ENCODE results near the gene SLC7A4.

The SLC7A4 gene

DNA sequence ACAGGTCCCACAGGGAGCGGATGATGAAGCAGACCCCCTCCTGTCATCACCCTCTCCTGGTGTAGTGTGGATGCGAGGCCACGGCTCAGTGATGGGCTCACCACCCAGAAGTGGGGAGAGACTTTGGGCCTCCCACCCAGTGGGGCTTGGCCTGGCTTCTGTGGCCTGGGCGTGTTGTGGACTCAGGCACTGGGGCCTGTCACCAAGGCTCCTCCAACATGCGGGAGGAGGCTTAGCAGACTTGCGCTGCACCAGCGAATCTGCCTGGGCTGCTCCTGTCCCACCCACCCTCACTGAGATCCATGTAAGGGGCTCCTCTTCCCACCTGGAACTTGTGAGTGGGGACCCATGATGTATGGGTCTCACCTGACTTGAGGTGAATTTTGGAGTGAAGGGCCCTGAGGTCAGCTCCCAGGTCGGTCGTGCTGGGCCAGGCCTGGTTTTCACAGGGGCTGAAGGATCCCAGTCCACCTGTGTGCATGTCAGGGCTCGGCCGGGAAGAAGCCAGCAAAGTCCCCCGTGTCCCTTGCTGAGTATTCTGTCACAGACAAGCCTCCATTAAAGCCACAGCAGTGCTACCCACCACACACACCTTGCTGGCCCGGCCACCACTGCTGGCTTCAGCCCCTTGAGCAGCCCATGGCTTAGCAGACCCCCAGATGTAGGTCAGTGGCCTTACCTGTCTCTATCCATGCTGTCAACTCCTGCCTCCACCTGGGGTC, 34.7 kb downstream of the SLC7A4 start:
- peaks cover 8% of the 10 kb centered on the region for H3K4me1 ChIP-seq (ENCODE audit: insufficient read depth, low read length)
- no peaks in the 10 kb centered on the region for H3K27me3 ChIP-seq (ENCODE audit: insufficient read depth, low read length)
- no peak overlapping the region for H3K9ac ChIP-seq (ENCODE audit: low read depth, low read length)
- no peaks in the 10 kb centered on the region for H3K9me3 ChIP-seq (ENCODE audit: insufficient read depth, low read depth, low read length)
- no peak overlapping the region for H3K27ac ChIP-seq (ENCODE audit: low read length)
- no peak overlapping the region for H3K4me3 ChIP-seq (ENCODE audit: low read length)
- H3K36me3 ChIP-seq (ENCODE audit: insufficient read depth, low read depth, low read length): peaks cover 29% of the 10 kb centered on the region

DNA sequence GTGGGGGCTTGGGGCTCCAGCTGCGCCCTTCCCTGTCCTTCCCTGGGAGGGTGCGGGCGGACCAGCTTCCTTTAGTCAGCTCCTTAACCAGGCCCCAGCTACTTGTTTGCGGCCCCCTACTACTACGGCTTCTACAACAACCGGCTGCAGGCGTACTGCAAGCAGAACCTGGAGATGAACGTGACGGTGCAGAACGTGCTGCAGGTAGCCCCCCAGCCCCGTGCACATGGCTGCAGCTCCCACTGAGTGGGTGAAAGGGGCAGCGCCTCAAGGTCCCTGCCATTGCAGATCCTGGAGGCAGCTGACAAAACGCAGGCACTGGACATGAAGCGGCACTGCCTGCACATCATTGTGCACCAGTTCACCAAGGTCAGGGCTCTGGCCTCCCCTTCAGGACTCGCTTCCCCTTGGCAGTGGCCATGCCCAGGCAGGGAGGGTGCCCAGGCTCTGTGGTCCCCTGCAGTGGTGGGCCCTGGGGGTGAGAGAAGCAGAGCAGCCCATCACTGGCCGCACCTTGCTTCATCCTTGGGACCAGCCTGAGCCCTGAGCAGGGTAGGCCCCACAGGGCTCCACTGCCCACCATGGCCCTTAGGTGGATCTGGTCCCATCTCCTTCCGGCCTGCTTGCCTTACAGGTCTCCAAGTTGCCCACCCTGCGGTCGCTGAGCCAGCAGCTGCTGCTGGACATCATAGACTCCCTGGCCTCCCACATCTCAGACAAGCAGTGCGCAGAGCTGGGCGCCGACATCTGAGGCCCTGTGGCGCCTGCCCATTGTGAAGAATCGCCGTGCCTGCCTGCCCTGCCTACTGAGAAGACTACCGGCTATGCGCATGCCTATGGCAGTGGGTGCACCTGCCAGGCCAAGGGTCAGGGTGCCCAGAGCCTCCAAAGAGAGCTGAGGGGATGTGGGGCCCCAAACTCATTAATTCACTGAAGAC, 35.5 kb downstream of the SLC7A4 start:
- Histone ChIP-seq H3K4me3 (ENCODE audit: low read length) (no peak overlapping the region), H3K9ac (ENCODE audit: low read depth, low read length) (no peak overlapping the region), H3K9me3 (ENCODE audit: insufficient read depth, low read depth, low read length) (no peaks in the 10 kb centered on the region), H3K36me3 (ENCODE audit: insufficient read depth, low read depth, low read length) (peaks cover 38% of the 10 kb centered on the region), H3K27ac (ENCODE audit: low read length) (no peak overlapping the region), H3K4me1 (ENCODE audit: insufficient read depth, low read length) (peaks cover 8% of the 10 kb centered on the region), H3K27me3 (ENCODE audit: insufficient read depth, low read length) (no peaks in the 10 kb centered on the region)

DNA sequence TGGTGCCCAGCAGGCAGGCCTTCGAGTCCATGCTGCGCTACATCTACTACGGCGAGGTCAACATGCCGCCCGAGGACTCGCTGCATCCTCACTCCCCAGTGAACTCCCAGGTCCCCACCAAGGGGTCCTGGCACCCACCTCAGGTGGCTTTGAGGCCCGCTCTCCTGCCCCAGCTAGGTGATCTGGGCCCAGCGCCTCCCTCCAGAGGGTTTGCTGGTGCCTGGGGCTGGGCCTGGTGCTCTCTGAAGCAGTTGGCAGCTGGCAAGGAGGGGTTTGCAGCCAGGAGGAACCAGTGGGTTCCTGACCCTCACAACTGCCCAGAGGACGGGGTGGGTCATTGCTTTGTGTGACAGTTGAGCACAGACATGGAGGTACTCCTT, 36.3 kb downstream of the SLC7A4 start:
- H3K9me3 ChIP-seq (ENCODE audit: insufficient read depth, low read depth, low read length): no peaks in the 10 kb centered on the region
- peaks cover 7% of the 10 kb centered on the region for H3K4me1 ChIP-seq (ENCODE audit: insufficient read depth, low read length)
- H3K9ac ChIP-seq (ENCODE audit: low read depth, low read length): no peak overlapping the region
- no peaks in the 10 kb centered on the region for H3K27me3 ChIP-seq (ENCODE audit: insufficient read depth, low read length)
- H3K27ac ChIP-seq (ENCODE audit: low read length): no peak overlapping the region
- peaks cover 40% of the 10 kb centered on the region for H3K36me3 ChIP-seq (ENCODE audit: insufficient read depth, low read depth, low read length)
- no peak overlapping the region for H3K4me3 ChIP-seq (ENCODE audit: low read length)

DNA sequence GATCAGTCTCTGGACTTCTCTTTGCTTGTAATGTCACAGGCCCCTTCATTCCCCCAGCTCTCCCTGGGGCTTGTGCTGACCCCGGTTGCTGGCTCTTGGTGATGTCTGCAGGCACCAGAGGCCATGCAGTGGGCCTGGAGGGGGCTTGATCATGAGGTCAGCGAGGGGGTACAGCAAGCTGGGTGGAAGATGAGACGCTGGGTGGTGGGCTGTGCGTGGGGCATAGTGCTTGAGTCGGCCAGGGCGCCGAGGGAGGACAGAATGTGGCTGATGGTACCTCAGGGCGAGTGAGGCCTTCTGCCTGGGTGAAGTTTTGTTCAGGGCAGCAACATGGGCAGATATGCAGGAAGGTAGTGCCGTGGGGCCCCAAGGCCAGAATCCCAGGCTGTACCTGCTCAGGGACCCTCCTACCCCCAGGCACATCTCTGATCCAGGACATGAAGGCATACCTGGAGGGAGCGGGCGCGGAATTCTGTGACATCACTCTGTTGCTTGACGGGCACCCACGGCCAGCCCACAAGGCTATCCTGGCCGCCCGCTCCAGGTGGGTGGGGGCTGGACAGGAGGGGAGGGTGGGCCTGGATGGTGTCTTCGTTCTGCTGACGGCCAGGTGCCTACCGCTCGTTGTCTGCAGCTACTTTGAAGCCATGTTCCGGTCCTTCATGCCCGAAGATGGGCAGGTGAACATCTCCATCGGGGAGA, 36.9 kb downstream of the SLC7A4 start:
- Histone ChIP-seq H3K9ac (ENCODE audit: low read depth, low read length) (no peak overlapping the region), H3K36me3 (ENCODE audit: insufficient read depth, low read depth, low read length) (peaks cover 40% of the 10 kb centered on the region), H3K27ac (ENCODE audit: low read length) (no peak overlapping the region), H3K27me3 (ENCODE audit: insufficient read depth, low read length) (no peaks in the 10 kb centered on the region), H3K4me3 (ENCODE audit: low read length) (no peak overlapping the region), H3K9me3 (ENCODE audit: insufficient read depth, low read depth, low read length) (no peaks in the 10 kb centered on the region), H3K4me1 (ENCODE audit: insufficient read depth, low read length) (peaks cover 2% of the 10 kb centered on the region; the same call in 1 of the 2 replicates)

DNA sequence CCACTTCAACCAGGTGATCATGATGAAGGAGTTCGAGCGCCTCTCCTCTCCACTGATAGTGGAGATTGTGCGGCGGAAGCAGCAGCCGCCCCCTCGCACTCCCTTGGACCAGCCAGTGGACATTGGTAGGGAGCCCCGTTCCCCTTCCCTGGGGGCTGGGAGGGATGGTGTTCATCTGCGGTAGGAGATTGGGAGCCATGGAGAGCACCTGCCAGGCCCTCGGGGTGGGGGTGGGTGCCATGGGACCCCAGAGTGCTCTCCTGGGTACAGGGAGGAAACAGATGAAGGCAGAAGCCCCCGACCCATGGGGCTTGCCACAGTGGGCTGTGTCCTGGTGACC, 37.5 kb downstream of the SLC7A4 start:
- Histone ChIP-seq H3K27ac (ENCODE audit: low read length) (no peak overlapping the region), H3K9me3 (ENCODE audit: insufficient read depth, low read depth, low read length) (no peaks in the 10 kb centered on the region), H3K4me1 (ENCODE audit: insufficient read depth, low read length) (no peaks in the 10 kb centered on the region), H3K27me3 (ENCODE audit: insufficient read depth, low read length) (no peaks in the 10 kb centered on the region), H3K36me3 (ENCODE audit: insufficient read depth, low read depth, low read length) (peaks cover 39% of the 10 kb centered on the region), H3K9ac (ENCODE audit: low read depth, low read length) (no peak overlapping the region), H3K4me3 (ENCODE audit: low read length) (no peak overlapping the region)

DNA sequence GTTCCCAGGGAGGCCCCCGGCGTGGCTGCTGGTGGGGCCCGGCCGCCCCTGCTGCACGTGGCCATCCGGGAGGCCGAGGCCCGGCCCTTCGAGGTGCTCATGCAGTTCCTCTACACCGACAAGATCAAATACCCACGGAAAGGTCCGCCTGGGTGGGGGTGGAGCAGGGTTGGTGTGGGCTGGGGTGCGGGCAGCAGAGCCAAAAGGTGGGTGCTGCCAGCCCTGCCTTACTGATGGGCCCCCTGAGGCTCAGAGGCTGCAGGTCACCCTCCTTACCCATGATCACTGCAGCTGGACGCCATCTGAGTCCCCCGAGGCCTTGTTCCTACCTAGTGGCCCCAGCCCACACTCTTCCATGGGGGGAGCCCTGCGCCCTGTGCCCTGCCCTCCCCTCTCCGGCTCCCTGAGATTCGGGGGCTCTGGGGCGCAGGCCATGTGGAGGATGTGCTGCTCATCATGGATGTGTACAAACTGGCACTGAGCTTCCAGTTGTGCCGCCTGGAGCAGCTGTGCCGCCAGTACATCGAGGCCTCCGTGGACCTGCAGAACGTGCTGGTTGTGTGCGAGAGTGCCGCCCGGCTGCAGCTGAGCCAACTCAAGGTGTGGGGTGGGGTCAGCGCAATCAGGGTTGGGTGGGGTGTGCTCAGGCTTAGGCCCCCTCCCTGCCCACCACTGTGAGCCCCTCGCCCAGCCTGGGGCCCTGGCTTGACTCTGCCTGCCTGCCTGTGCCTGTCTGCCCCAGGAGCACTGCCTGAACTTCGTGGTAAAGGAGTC, 38.0 kb downstream of the SLC7A4 start:
- H3K4me3 ChIP-seq (ENCODE audit: low read length): no peak overlapping the region
- H3K9me3 ChIP-seq (ENCODE audit: insufficient read depth, low read depth, low read length): no peaks in the 10 kb centered on the region
- H3K9ac ChIP-seq (ENCODE audit: low read depth, low read length): no peak overlapping the region
- H3K27ac ChIP-seq (ENCODE audit: low read length): no peak overlapping the region
- H3K36me3 ChIP-seq (ENCODE audit: insufficient read depth, low read depth, low read length): peaks cover 33% of the 10 kb centered on the region
- H3K27me3 ChIP-seq (ENCODE audit: insufficient read depth, low read length): no peaks in the 10 kb centered on the region
- no peaks in the 10 kb centered on the region for H3K4me1 ChIP-seq (ENCODE audit: insufficient read depth, low read length)

DNA sequence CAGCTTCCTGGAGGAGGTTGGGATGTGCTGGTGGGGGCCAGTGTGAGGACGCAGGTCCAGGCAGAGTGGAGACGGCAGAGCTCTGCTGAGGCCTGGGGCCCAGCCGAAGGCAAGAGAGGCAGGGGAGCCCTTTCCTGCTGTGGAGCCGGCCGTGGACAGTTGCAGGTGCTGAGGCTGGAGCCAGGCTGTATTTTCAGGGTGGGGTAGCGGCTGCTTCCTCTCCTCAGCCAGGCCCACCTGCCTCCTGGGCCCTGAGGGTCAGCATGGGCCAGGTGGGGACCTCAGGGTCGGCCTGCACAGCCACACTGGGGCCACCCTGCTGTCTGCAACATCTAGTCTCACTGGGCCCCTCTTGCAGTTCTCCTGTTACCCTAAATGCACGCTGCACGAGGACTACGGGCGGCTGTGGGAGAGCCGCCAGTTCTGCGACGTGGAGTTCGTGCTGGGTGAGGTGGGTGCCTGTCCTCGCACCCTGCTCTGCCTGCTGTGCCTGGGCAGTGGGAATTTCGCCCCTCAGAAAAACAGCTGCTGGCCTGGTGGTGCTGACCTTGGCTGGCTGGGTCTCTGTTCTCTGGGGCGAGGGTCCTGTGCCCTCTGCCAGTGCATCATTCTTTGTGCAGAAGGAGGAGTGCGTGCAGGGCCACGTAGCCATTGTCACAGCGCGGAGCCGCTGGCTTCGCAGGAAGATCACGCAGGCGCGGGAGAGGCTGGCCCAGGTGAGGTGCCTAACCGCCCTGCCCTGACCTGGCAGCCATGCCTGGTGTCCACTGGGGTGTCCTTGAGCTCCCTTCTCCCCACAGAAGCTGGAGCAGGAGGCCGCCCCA, 38.8 kb downstream of the SLC7A4 start:
- H3K36me3 ChIP-seq (ENCODE audit: insufficient read depth, low read depth, low read length): peaks cover 27% of the 10 kb centered on the region
- no peak overlapping the region for H3K9ac ChIP-seq (ENCODE audit: low read depth, low read length)
- no peak overlapping the region for H3K27ac ChIP-seq (ENCODE audit: low read length)
- H3K4me3 ChIP-seq (ENCODE audit: low read length): no peak overlapping the region
- H3K4me1 ChIP-seq (ENCODE audit: insufficient read depth, low read length): no peaks in the 10 kb centered on the region
- H3K9me3 ChIP-seq (ENCODE audit: insufficient read depth, low read depth, low read length): no peaks in the 10 kb centered on the region
- no peaks in the 10 kb centered on the region for H3K27me3 ChIP-seq (ENCODE audit: insufficient read depth, low read length)

DNA sequence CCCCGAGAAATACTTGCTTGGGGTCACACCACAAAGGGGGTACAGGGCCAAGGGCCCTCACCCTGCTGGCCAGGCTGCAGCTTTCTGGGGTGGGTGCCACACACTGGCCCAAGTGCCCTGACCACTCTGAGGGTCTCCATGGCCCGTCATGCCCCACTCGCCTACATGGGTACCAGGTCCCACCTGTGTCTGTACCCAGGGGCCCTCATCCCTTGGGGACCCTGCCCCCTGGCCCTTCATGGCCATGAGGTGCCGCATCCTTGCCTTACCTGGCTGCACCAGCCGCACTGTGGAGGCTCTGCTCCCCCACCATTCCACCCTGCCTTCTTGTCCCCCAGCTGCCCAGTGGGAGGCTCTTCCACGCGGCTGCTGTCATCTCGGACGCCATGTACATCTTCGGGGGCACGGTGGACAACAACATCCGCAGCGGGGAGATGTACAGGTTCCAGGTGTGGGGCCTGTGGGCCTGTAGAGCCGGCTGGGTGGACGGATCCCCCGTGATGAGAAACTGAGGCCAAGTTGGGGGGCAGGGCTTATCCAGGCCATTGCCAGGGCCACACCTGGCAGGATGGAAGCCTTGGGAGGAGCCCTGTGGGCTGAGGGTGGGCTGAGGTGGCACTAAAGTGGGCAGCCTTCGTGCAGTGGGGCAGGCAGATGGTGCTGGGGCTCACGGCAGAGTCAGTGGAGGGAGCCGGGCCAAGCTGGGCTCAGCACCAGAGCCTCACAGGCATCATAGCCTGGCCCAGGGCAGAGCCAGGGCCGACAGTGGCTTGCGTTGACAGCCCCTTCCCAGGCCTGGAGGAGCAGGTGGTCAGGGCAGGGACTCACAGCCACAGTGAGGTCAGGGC, 39.7 kb downstream of the SLC7A4 start:
- no peak overlapping the region for H3K4me3 ChIP-seq (ENCODE audit: low read length)
- H3K9me3 ChIP-seq (ENCODE audit: insufficient read depth, low read depth, low read length): no peaks in the 10 kb centered on the region
- no peaks in the 10 kb centered on the region for H3K4me1 ChIP-seq (ENCODE audit: insufficient read depth, low read length)
- H3K36me3 ChIP-seq (ENCODE audit: insufficient read depth, low read depth, low read length): peaks cover 26% of the 10 kb centered on the region
- no peak overlapping the region for H3K27ac ChIP-seq (ENCODE audit: low read length)
- no peaks in the 10 kb centered on the region for H3K27me3 ChIP-seq (ENCODE audit: insufficient read depth, low read length)
- no peak overlapping the region for H3K9ac ChIP-seq (ENCODE audit: low read depth, low read length)

DNA sequence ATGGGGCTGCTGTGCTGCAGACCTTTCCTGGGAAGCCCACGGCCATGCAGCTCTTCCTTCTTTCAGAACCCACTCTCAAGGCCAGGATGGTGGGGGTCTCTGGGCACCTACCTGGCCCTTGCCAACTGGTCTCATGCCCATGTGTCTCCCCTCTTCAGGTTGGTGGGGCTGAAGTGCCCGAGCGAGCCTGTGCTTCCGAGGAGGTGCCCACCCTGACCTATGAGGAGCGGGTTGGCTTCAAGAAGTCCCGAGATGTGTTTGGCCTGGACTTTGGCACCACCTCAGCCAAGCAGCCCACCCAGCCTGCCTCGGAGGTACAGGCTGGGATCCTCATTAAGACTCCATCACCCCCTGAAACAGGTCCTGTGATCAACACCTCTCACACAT, 40.3 kb downstream of the SLC7A4 start:
- Histone ChIP-seq H3K4me1 (ENCODE audit: insufficient read depth, low read length) (no peaks in the 10 kb centered on the region), H3K36me3 (ENCODE audit: insufficient read depth, low read depth, low read length) (peaks cover 23% of the 10 kb centered on the region), H3K9ac (ENCODE audit: low read depth, low read length) (no peak overlapping the region), H3K27me3 (ENCODE audit: insufficient read depth, low read length) (no peaks in the 10 kb centered on the region), H3K9me3 (ENCODE audit: insufficient read depth, low read depth, low read length) (no peaks in the 10 kb centered on the region), H3K4me3 (ENCODE audit: low read length) (no peak overlapping the region), H3K27ac (ENCODE audit: low read length) (no peak overlapping the region)
